Peyer's patch (tissue), 4 donors: ENCODE data around the gene NMUR1.
"Not testable (repeated sequence)": the region's sequence is repeated elsewhere in the genome, so short reads cannot be mapped to it uniquely, and the experiment has no call there.

Experiments used
- CTCF ChIP-seq, 6 experiments: fragments of 450-650 bp in 4 of 6; fragments of 200-600 bp in 2 of 6; sonication (generic) in 1 of 6; IDR thresholded peaks; one replicate each; pipeline ENCODE4 v1.5.1; 2017 to 2019; ENCODE audit warnings: antibody characterized with exemption in 6 of 6, mild to moderate bottlenecking in 3 of 6, moderate library complexity in 1 of 6
- POLR2A ChIP-seq, 2 donors: fragments of 450-650 bp; IDR thresholded peaks; one replicate each; pipeline ENCODE4 v1.5.1; 2017; ENCODE audit warnings: antibody characterized with exemption in 2 of 2, mild to moderate bottlenecking in 2 of 2, moderate library complexity in 2 of 2

DNA sequence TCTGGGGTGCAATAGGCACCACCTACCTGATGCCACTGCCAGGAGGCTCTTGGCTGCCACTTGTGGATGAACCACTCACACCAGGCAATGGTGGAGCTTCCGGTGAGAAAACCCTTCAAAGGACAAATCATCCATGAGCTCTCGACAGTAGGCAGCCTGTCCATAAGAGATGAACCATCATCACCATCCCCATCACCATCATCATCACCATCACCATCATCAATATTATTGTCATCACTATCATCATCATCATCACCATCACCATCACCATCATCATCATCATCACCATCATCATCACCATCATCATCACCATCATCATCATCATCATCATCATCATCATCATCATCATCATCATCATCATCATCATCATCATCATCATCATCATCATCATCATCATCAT lies 48.4 kb upstream of the NMUR1 start:
- TF ChIP-seq CTCF, POLR2A (IDR thresholded peaks at IDR 0.05): not testable (repeated sequence)
